WERI-Rb-1 (cell line): Measurements from ENCODE around the gene RRP15.
A peak's percentile ranks its signal among the peaks of the same experiment; 100 is the strongest.

Experiments used
- DNase-seq: peaks from one replicate; pipeline ENCODE4 v3.0.0-alpha.2; 2020
- H3K27ac ChIP-seq: fragments of 250-450 bp; sonication (Bioruptor Pico); 2 replicates; pipeline ENCODE4 v1.5.1; 2020; ENCODE audit warnings: mild to moderate bottlenecking, moderate library complexity
- H3K27me3 ChIP-seq: fragments of 250-450 bp; sonication (Bioruptor Pico); 2 replicates; pipeline ENCODE4 v1.5.1; 2021; ENCODE audit warnings: mild to moderate bottlenecking, low read depth, moderate library complexity; ENCODE audit not compliant: insufficient read depth, severe bottlenecking
- H3K36me3 ChIP-seq: fragments of 250-450 bp; sonication (Bioruptor Pico); 2 replicates; pipeline ENCODE4 v1.5.1; 2020; ENCODE audit warnings: mild to moderate bottlenecking, moderate library complexity
- H3K4me3 ChIP-seq: 2 replicates; pipeline ENCODE4 v1.5.1; 2011; ENCODE audit warnings: low read depth, mild to moderate bottlenecking, control low read depth, low read length
- H3K9me3 ChIP-seq: fragments of 250-450 bp; sonication (Bioruptor Pico); 2 replicates; pipeline ENCODE4 v1.5.1; 2021; ENCODE audit warnings: mild to moderate bottlenecking, moderate library complexity; ENCODE audit not compliant: severe bottlenecking
- CTCF ChIP-seq: IDR thresholded peaks from 2 replicates; pipeline ENCODE4 v1.5.1; 2011; ENCODE audit warnings: low read depth, mild to moderate bottlenecking, control low read depth, inconsistent platforms, low read length

RRP15 gene

GRCh38 chr1:218383051-218383450, 98.0 kb downstream of the RRP15 start:
- Histone ChIP-seq H3K9me3 (no peaks in the 10 kb centered on the region), H3K27ac (no peak overlapping the region), H3K27me3 (no peaks in the 10 kb centered on the region), H3K4me3 (no peak overlapping the region), H3K36me3 (no peaks in the 10 kb centered on the region)
- DNase-seq: no peak
- TF ChIP-seq CTCF: no peak

GRCh38 chr1:218383681-218384080, 98.6 kb downstream of the RRP15 start:
- no peak for TF ChIP-seq CTCF
- H3K27me3 ChIP-seq: no peaks in the 10 kb centered on the region
- DNase-seq: no peak
- H3K4me3 ChIP-seq: no peak overlapping the region
- no peaks in the 10 kb centered on the region for H3K36me3 ChIP-seq
- no peaks in the 10 kb centered on the region for H3K9me3 ChIP-seq
- H3K27ac ChIP-seq: no peak overlapping the region

- Histone ChIP-seq H3K27ac (peak overlapping the region; percentile 68), H3K9me3 (no peaks in the 10 kb centered on the region), H3K27me3 (no peaks in the 10 kb centered on the region), H3K36me3 (no peaks in the 10 kb centered on the region), H3K4me3 (0 out of 2 replicates have a peak overlapping the region, but pooled peaks have one; percentile 3)
- TF ChIP-seq CTCF: 0 out of 2 replicates have a peak, but pooled peaks have one; percentile 0
- peak; percentile 70 for DNase-seq
These were observed 99.5 kb downstream of the RRP15 start for GRCh38 chr1:218384581-218384993.
